ENCODE measurements around the gene DDX27. TPM values are rescaled to one million over a fixed set of nuclear protein-coding genes. Genes with fewer than 3 reads are reported as not detected.

The DDX27 gene
- total and polyA plus RNA-seq, 9 of the 15 experiments (the other 6 are each of a cell fraction or from before 2014, with no cell fraction given): 17.9 to 79.3 (median 57.0) TPM

DNA sequence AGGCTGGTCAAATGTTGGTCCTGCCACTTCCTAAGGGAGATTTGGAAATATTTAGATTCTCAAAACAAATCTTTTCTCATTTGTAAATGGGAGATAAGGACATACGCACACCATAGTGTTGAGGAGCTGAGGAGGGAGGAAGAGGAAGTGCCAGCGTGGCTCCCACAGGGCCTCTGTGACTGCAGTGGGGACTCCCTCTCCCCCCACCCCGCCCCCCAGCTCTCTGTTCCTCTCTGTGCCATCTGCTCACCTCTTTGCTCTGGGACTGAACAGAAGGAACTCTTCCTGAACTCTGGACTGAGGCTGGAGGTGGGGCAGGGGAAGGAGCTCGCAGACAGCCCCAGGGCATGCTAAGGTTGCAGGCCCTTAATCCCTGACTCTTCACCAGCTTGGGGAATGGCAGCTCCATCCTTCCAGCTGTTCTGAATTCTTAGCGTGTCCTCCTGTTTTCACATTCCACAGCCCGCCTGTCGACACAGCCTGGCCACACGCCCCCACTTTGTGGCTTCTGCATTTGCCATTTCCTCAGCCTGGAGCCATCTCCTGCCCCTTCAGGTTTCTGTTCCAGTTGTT lies 11.4 kb downstream of the DDX27 start:
- BruUV-seq (replicated peaks): no TSS peak
- Histone ChIP-seq H3K9me3 (replicated peaks; ENCODE audit: control insufficient read depth, insufficient read depth, low read depth, low read length) (no peaks in the 10 kb centered on the region), H3K36me3 (ENCODE audit: control insufficient read depth, insufficient read depth, low read length) (peaks cover 85% of the 10 kb centered on the region; the same call in 2 of the 3 replicates), H3K79me2 (ENCODE audit: control insufficient read depth, insufficient read depth, low read length) (no peaks in the 10 kb centered on the region), H3K4me3 (no peak overlapping the region), H3K4me2 (ENCODE audit: insufficient read depth, low read length) (no peak overlapping the region), H3K9ac (ENCODE audit: insufficient read depth in 1 of 2, low read depth in 2 of 2, low read length in 2 of 2) (peak overlapping the region in 1 of 2 experiments; percentile 64; a peak in 2 of 4 replicates), H3K27ac (ENCODE audit: extremely low read depth, low read depth, low read length) (no peak overlapping the region), H3K27me3 (ENCODE audit: control insufficient read depth in 2 of 2, insufficient read depth in 2 of 2, low read length in 2 of 2) (no peaks in the 10 kb centered on the region), H3K9me1 (ENCODE audit: control insufficient read depth, insufficient read depth, low read length) (no peaks in the 10 kb centered on the region), H3K4me1 (replicated peaks in 1 of 2; ENCODE audit: control insufficient read depth in 2 of 2, insufficient read depth in 2 of 2, low read length in 2 of 2) (peaks cover 0 to 4% of the 10 kb centered on the region in 2 experiments; a peak in 1 of 5 replicates), H2AFZ (ENCODE audit: low read depth, low read length) (no peak overlapping the region), H4K20me1 (replicated peaks; ENCODE audit: control insufficient read depth, insufficient read depth, low read length) (no peaks in the 10 kb centered on the region)
- POLR2A ChIA-PET: interaction anchor here (0.6 to 1.8 kb wide), 3 partner anchors 13 to 35 kb away, joined by 3 to 5 read pairs (median 4); no protein-coding TSS in a partner anchor
- DNase-seq (ENCODE audit: extremely low read depth in 1 of 4, low spot score in 3 of 4) (no peak), FAIRE-seq (no peak), ATAC-seq (no peak)
- CTCF ChIA-PET (ENCODE audit: low intra/inter-chr PET ratio): no interaction called here
- intact Hi-C loops (cut with micrococcal nuclease): no loop called here
- in situ Hi-C loops (cut with MboI): no loop called here
- WGBS (ENCODE audit: insufficient coverage, low coverage, missing lambda C conversion rate): 82% methylated on average over 8 of the region's 8 CpGs
- TF ChIP-seq SPI1 (IDR thresholded peaks at IDR 0.05; ENCODE audit: borderline replicate concordance, low read depth, low read length) (peak; percentile 44; the same call in 1 of the 2 replicates), EGR1 (conservative IDR thresholded peaks at IDR 0.05) (no peak)

DNA sequence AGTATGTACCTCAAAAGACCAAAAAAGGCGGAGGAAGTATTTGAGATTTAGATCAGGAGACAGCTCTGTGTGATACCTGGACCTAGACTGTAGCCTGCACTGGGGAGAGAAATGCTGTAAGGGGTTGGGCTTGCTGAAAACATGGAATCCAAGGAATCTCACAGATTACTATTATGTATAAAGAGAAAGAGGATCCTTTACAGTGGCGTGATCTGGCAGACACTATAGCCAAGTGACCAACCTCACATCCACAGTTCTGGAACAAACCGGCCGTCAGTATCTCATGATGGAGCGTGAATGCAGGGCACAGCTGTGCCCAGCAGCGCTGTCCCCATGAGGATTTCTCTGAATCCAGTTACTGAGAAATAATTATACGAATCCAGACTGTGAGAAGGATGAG lies 12.3 kb downstream of the DDX27 start:
- FAIRE-seq (no peak), ATAC-seq (no peak), DNase-seq (ENCODE audit: extremely low read depth in 1 of 4, low spot score in 3 of 4) (no peak)
- Histone ChIP-seq H3K4me2 (ENCODE audit: insufficient read depth, low read length) (no peak overlapping the region), H3K27me3 (ENCODE audit: control insufficient read depth in 2 of 2, insufficient read depth in 2 of 2, low read length in 2 of 2) (no peaks in the 10 kb centered on the region), H4K20me1 (replicated peaks; ENCODE audit: control insufficient read depth, insufficient read depth, low read length) (no peaks in the 10 kb centered on the region), H2AFZ (ENCODE audit: low read depth, low read length) (no peak overlapping the region), H3K79me2 (ENCODE audit: control insufficient read depth, insufficient read depth, low read length) (no peaks in the 10 kb centered on the region), H3K27ac (ENCODE audit: extremely low read depth, low read depth, low read length) (no peak overlapping the region), H3K36me3 (ENCODE audit: control insufficient read depth, insufficient read depth, low read length) (peaks cover 83% of the 10 kb centered on the region; the same call in 2 of the 3 replicates), H3K9me1 (ENCODE audit: control insufficient read depth, insufficient read depth, low read length) (no peaks in the 10 kb centered on the region), H3K9ac (ENCODE audit: insufficient read depth in 1 of 2, low read depth in 2 of 2, low read length in 2 of 2) (no peak overlapping the region), H3K4me3 (no peak overlapping the region), H3K9me3 (replicated peaks; ENCODE audit: control insufficient read depth, insufficient read depth, low read depth, low read length) (no peaks in the 10 kb centered on the region), H3K4me1 (replicated peaks in 1 of 2; ENCODE audit: control insufficient read depth in 2 of 2, insufficient read depth in 2 of 2, low read length in 2 of 2) (peaks cover 0 to 4% of the 10 kb centered on the region in 2 experiments; a peak in 1 of 5 replicates)
- intact Hi-C loops (cut with micrococcal nuclease): no loop called here
- in situ Hi-C loops (cut with MboI): no loop called here
- ChIA-PET CTCF (ENCODE audit: low intra/inter-chr PET ratio) (no interaction called here), POLR2A (interaction anchor here (1.0 to 1.8 kb wide), 3 partner anchors 12 to 31 kb away, joined by 3 to 5 read pairs (median 4); no protein-coding TSS in a partner anchor)
- BruUV-seq (replicated peaks): TSS peak; percentile 34
- WGBS (ENCODE audit: insufficient coverage, low coverage, missing lambda C conversion rate): 67% methylated on average over 7 of the region's 7 CpGs
- no peak for TF ChIP-seq ARNT (IDR thresholded peaks at IDR 0.05)
- no peak for TF ChIP-seq ZBED1 (IDR thresholded peaks at IDR 0.05)
- TF ChIP-seq ZBTB8A (IDR thresholded peaks at IDR 0.05; ENCODE audit: partially characterized antibody): no peak
- TF ChIP-seq, protein P1, sequence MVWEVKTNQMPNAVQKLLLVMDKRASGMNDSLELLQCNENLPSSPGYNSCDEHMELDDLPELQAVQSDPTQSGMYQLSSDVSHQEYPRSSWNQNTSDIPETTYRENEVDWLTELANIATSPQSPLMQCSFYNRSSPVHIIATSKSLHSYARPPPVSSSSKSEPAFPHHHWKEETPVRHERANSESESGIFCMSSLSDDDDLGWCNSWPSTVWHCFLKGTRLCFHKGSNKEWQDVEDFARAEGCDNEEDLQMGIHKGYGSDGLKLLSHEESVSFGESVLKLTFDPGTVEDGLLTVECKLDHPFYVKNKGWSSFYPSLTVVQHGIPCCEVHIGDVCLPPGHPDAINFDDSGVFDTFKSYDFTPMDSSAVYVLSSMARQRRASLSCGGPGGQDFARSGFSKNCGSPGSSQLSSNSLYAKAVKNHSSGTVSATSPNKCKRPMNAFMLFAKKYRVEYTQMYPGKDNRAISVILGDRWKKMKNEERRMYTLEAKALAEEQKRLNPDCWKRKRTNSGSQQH (CRISPR knock-in tag; IDR thresholded peaks at IDR 0.05): no peak
- TF ChIP-seq, protein P2, sequence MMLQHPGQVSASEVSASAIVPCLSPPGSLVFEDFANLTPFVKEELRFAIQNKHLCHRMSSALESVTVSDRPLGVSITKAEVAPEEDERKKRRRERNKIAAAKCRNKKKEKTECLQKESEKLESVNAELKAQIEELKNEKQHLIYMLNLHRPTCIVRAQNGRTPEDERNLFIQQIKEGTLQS (IDR thresholded peaks at IDR 0.05): no peak
- TF ChIP-seq, protein P2 (CRISPR knock-in tag; conservative IDR thresholded peaks at IDR 0.05): no peak
- TF ChIP-seq, protein P3, sequence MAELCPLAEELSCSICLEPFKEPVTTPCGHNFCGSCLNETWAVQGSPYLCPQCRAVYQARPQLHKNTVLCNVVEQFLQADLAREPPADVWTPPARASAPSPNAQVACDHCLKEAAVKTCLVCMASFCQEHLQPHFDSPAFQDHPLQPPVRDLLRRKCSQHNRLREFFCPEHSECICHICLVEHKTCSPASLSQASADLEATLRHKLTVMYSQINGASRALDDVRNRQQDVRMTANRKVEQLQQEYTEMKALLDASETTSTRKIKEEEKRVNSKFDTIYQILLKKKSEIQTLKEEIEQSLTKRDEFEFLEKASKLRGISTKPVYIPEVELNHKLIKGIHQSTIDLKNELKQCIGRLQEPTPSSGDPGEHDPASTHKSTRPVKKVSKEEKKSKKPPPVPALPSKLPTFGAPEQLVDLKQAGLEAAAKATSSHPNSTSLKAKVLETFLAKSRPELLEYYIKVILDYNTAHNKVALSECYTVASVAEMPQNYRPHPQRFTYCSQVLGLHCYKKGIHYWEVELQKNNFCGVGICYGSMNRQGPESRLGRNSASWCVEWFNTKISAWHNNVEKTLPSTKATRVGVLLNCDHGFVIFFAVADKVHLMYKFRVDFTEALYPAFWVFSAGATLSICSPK (IDR thresholded peaks at IDR 0.05; ENCODE audit: borderline replicate concordance): no peak
- no peak for TF ChIP-seq ZNF224 (CRISPR knock-in tag; IDR thresholded peaks at IDR 0.05)
- TF ChIP-seq KLF16 (IDR thresholded peaks at IDR 0.05): no peak
- TF ChIP-seq HMG20B (CRISPR knock-in tag; IDR thresholded peaks at IDR 0.05): no peak
- TF ChIP-seq SNIP1 (IDR thresholded peaks at IDR 0.05; ENCODE audit: low read depth): no peak
